GM23338 (cell line): Measurements from ENCODE around the gene SPTB. TPM values are rescaled to one million over a fixed set of nuclear protein-coding genes. Genes with fewer than 3 reads are reported as not detected.

Experiments
- ATAC-seq: fragments of 200-7000 bp; cut with Tn5 transposase; 3 replicates; pipeline ENCODE4 v1.9.1; 2020
- DNase-seq: peaks from one replicate; pipeline ENCODE4 v3.0.0-alpha.2; 2015; ENCODE audit warnings: low spot score
- H2AFZ ChIP-seq: fragments of 200-600 bp; sonication (generic); 2 replicates; pipeline ENCODE4 v1.8.0; 2016; ENCODE audit warnings: antibody characterized with exemption, mild to moderate bottlenecking, moderate library complexity
- H3F3A ChIP-seq: fragments of 200-600 bp; sonication (generic); replicated peaks from 2 replicates; pipeline ENCODE4 v1.8.0; 2017; ENCODE audit warnings: antibody characterized with exemption, mixed run types, low read depth
- H3K27ac ChIP-seq: fragments of 200-600 bp; sonication (generic); 2 replicates; pipeline ENCODE4 v1.6.1; 2016; ENCODE audit warnings: low read depth
- H3K27me3 ChIP-seq: fragments of 200-600 bp; sonication (generic); 2 replicates; pipeline ENCODE4 v1.8.0; 2016; ENCODE audit warnings: mild to moderate bottlenecking, mixed run types, moderate library complexity; ENCODE audit not compliant: insufficient read depth
- H3K36me3 ChIP-seq: fragments of 200-600 bp; sonication (generic); 2 replicates; pipeline ENCODE4 v1.8.0; 2016; ENCODE audit warnings: mild to moderate bottlenecking; ENCODE audit not compliant: insufficient read depth
- H3K4me1 ChIP-seq: fragments of 200-600 bp; sonication (generic); 2 replicates; pipeline ENCODE4 v1.8.0; 2016; ENCODE audit warnings: mild to moderate bottlenecking, moderate library complexity; ENCODE audit not compliant: insufficient read depth
- H3K4me2 ChIP-seq: fragments of 200-600 bp; sonication (generic); 2 replicates; pipeline ENCODE4 v1.7.1; 2017; ENCODE audit warnings: mixed run types
- H3K4me3 ChIP-seq: fragments of 200-600 bp; sonication (generic); 2 replicates; pipeline ENCODE4 v1.6.1; 2016; ENCODE audit warnings: mixed run types
- H3K79me2 ChIP-seq: fragments of 200-600 bp; sonication (generic); replicated peaks from 2 replicates; pipeline ENCODE4 v1.8.0; 2017; ENCODE audit warnings: mild to moderate bottlenecking; ENCODE audit not compliant: insufficient read depth
- H3K9me2 ChIP-seq: fragments of 200-600 bp; sonication (generic); 2 replicates; pipeline ENCODE4 v1.8.0; 2017; ENCODE audit not compliant: insufficient read depth
- H4K20me1 ChIP-seq: fragments of 200-600 bp; sonication (generic); replicated peaks from 2 replicates; pipeline ENCODE4 v1.8.0; 2017; ENCODE audit warnings: mild to moderate bottlenecking; ENCODE audit not compliant: insufficient read depth
- H3K27ac Mint-ChIP-seq: 2 replicates; pipeline ENCODE4 v1.8.0; 2020; ENCODE audit warnings: inconsistent platforms, mild to moderate bottlenecking, moderate library complexity, mixed read lengths
- H3K27me3 Mint-ChIP-seq: 3 replicates; pipeline ENCODE4 v1.8.0; 2022; ENCODE audit warnings: low read depth, mild to moderate bottlenecking, moderate library complexity, mixed read lengths, inconsistent platforms; ENCODE audit not compliant: insufficient read depth, poor library complexity
- H3K36me3 Mint-ChIP-seq: 3 replicates; pipeline ENCODE4 v1.8.0; 2021; ENCODE audit warnings: low read depth, mild to moderate bottlenecking, inconsistent platforms, moderate library complexity, mixed read lengths
- H3K4me1 Mint-ChIP-seq: 3 replicates; pipeline ENCODE4 v1.8.0; 2020; ENCODE audit warnings: mild to moderate bottlenecking, inconsistent platforms, mixed read lengths
- H3K4me3 Mint-ChIP-seq: 3 replicates; pipeline ENCODE4 v1.8.0; 2021; ENCODE audit warnings: moderate library complexity, mild to moderate bottlenecking, inconsistent platforms, mixed read lengths
- H3K9me3 Mint-ChIP-seq: 3 replicates; pipeline ENCODE4 v1.8.0; 2020; ENCODE audit warnings: moderate library complexity, mild to moderate bottlenecking, inconsistent platforms, mixed read lengths
- CREB1 ChIP-seq: fragments of 250-450 bp; sonication (Bioruptor Pico); IDR thresholded peaks from 2 replicates; pipeline ENCODE4 v1.5.0; 2020; ENCODE audit warnings: low read depth, mild to moderate bottlenecking, moderate library complexity
- ETS1 ChIP-seq: IDR thresholded peaks from 2 replicates; pipeline ENCODE4 v1.6.1; 2016; ENCODE audit warnings: antibody characterized with exemption
- JUNB ChIP-seq: IDR thresholded peaks from one replicate; pipeline ENCODE4 v1.6.1; 2016; ENCODE audit warnings: antibody characterized with exemption; ENCODE audit not compliant: unreplicated experiment
- POLR2AphosphoS5 ChIP-seq: IDR thresholded peaks from 2 replicates; pipeline ENCODE4 v1.6.1; 2016; ENCODE audit warnings: antibody characterized with exemption, low read depth
- REST ChIP-seq: IDR thresholded peaks from one replicate; pipeline ENCODE4 v1.6.1; 2018; ENCODE audit warnings: antibody characterized with exemption; ENCODE audit not compliant: unreplicated experiment
- ZNF114 ChIP-seq: fragments of 250-450 bp; sonication (Bioruptor Pico); IDR thresholded peaks from 2 replicates; pipeline ENCODE4 v1.5.0; 2020; ENCODE audit warnings: mild to moderate bottlenecking, moderate library complexity
- ZNF462 ChIP-seq: fragments of 250-450 bp; sonication (Bioruptor Pico); IDR thresholded peaks from 2 replicates; pipeline ENCODE4 v1.5.0; 2020; ENCODE audit warnings: mild to moderate bottlenecking, moderate library complexity
- polyA plus RNA-seq: library from polyadenylated mRNA; unstranded; fragments of >200 nt; fragmentation: Nextera tagmentation; extraction: Ambion mirVana; gene quantifications from 2 replicates; pipeline ENCODE4 v1.2.1, GENCODE V29; 2016
- total RNA-seq: library from RNA; depleted of rRNA; stranded (reverse); fragments of >200 nt; shearing (Covaris generic); gene quantifications from 2 replicates; pipeline ENCODE4 v1.2.3, GENCODE V29; 2014

The SPTB gene
- total and polyA plus RNA-seq, 2 experiments from 2014 or later: 1.1 to 1.9 TPM

GRCh38 chr14:64714432-64715025 is 165.2 kb downstream of the SPTB start (continued):
- TF ChIP-seq ZNF462 (no peak), CREB1 (CRISPR knock-in tag) (no peak), JUNB (no peak), ZNF114 (CRISPR knock-in tag) (no peak), REST (no peak)

GRCh38 chr14:64713677-64714076 is 166.0 kb downstream of the SPTB start:
- DNase-seq: no peak
- peaks cover 15% of the 10 kb centered on the region for H3K36me3 ChIP-seq
- H3K4me3 ChIP-seq: no peak overlapping the region
- Mint-ChIP-seq H3K4me1 (peaks cover 71% of the 10 kb centered on the region), H3K4me3 (no peak overlapping the region), H3K9me3 (peaks cover 31% of the 10 kb centered on the region), H3K36me3 (peaks cover 72% of the 10 kb centered on the region), H3K27ac (no peak overlapping the region), H3K27me3 (peaks cover 26% of the 10 kb centered on the region)
- H3K4me1 ChIP-seq: peaks cover 67% of the 10 kb centered on the region
- peaks cover 89% of the 10 kb centered on the region for H3K79me2 ChIP-seq
- H3K9me2 ChIP-seq: no peaks in the 10 kb centered on the region
- no peak overlapping the region for H2AFZ ChIP-seq
- peaks cover 29% of the 10 kb centered on the region for H3F3A ChIP-seq
- H3K4me2 ChIP-seq: no peak overlapping the region
- TF ChIP-seq ETS1 (no peak), POLR2AphosphoS5 (no peak)
- no peak for ATAC-seq
- H3K27ac ChIP-seq: no peak overlapping the region
- peaks cover 11% of the 10 kb centered on the region; the same call in 1 of the 2 replicates for H3K27me3 ChIP-seq
- peaks cover 56% of the 10 kb centered on the region for H4K20me1 ChIP-seq
